NOMO-1 treated with dmso at 0.1 percent for 144 hours (cell line): ENCODE measurements around the gene C6orf89.

Experiments
- DNase-seq: peaks from one replicate; lab custom pipeline; 2025; ENCODE audit not compliant: unreplicated experiment; lab: John Stamatoyannopoulos, UW

The C6orf89 gene

DNA sequence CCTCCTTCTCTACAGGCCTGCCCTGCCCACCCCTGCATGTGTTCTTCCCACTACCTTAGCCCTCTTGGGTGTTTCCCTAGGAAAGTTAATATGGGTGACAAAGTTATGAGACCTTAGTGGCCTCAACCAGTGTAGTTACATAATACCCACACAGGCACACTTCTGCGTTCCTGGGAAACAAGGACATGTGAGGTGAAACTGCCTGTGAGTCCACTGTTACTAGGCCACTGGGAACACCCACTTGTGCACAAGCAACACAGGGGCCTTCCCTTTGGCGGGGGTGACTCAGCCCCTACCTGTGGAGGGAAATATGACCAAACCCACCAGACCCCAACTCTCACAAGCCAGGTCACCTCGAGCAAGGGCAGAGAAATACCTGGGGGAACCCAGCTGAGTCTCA lies 81.5 kb downstream of the C6orf89 start:
- no peak for DNase-seq

DNA sequence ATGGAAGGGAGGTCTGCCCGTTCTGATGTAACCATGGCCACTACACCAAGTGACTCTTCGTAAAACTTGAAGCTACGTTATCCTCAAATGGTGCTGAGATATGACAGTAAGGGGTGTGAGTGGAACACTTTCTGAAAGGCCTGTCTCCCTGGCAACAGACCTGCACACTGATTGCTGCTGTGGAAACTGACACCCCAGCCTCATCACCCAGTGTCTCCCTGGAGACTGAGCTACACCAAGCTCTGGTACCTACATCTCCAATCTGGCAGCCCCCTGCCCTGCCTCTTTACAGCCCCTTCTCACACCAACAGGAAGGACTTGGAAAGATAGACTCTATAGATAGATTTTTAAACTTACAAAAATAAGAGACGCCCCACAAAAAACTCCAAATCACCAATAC lies 82.0 kb downstream of the C6orf89 start:
- no peak for DNase-seq

DNA sequence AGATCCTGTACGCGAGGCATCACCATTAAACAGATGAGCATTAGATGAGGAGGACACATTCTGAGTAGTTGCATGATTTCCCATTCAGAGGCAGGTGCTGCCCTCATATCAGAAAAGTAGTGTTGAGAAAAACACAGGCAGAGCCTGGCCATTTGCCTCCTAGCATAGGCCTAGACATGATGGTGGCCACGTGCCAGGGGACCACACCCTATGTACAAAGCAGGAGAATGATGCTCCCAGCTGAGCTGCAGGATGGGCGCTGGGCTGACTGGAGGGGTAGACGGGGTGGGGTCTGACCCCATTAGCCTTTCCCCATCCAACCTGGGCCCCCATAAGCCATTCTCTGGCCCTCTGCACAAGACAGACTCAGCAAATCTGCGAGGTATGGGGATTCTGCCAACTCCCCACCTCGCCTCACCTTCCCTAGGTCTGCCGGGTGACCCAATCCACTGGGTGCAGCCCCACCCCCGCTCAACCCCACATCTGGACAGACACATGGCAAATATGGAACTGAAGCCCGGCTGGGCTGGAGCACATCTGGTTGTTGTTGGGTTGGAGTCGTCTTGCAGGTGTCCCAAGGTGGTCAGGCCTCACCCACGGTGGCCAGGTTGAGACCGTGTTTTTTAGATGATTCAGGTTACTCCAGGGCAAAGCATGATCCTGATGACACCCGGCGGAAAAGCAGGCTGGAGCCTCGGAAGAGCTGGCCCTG lies 82.7 kb downstream of the C6orf89 start:
- DNase-seq = no peak

DNA sequence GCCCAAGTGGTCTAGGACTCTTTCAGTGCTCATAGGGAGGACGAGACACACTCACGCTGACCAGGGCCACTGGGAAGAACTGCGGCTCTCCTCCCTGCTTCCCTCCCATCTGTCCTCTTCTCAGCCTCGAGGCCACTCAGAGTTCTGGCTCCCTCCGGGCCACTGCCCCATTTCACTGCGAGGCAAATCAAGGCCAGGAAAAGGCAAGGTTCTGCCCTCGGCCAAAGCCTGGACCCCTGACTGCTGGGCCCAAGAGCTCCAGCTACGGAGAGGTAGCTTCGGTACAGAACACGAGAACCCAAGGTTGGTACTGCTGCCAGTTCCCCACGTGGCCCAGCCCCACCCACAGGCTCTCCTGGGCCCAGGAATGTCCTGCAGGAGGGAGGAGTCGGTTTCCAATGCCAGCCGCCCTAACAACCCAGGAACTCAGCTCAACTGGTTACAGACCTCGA lies 83.5 kb downstream of the C6orf89 start:
- DNase-seq = no peak

DNA sequence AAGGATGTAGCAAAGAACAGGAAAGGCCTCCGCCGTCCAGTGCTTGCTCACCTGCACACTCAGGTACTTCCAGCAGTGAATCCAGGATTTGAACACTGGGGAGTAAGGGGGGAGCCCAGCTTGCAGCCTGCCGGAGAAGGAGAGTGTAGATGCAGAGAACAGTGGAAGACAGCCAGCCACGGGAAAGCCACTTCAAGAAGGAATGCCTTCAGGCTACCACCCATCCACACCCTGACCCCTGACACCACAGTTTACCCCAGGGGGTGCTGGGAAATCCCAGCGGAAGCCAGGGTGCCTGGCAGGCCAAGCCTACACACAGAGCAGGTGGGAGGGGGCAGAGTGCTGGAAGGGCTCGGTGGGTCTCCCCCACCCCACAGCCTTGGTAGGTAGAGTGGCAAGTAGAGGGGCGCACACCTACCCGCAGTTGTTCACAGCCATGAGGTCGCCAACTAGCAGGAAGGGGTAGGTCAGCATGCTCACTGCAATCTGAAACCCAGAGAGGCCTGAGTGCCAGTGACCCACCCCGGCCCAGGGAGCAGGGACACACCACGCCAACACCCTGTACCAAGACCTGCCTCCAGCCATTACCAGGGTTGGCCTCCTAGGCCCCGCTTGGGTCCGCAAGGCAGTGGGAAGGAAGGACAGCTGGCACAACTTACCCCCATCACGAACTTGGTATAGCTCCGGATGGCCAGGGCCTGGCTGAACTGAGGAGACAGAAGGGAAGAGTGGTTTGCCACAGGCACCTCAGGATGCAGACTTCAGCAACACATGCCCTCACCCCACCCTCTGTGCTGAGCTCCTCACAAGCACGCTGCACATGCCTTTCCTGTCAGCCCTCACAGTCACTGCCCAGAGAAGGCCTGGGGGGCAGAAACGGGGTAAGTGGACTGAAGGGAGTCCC lies 84.5 kb downstream of the C6orf89 start:
- DNase-seq = no peak

DNA sequence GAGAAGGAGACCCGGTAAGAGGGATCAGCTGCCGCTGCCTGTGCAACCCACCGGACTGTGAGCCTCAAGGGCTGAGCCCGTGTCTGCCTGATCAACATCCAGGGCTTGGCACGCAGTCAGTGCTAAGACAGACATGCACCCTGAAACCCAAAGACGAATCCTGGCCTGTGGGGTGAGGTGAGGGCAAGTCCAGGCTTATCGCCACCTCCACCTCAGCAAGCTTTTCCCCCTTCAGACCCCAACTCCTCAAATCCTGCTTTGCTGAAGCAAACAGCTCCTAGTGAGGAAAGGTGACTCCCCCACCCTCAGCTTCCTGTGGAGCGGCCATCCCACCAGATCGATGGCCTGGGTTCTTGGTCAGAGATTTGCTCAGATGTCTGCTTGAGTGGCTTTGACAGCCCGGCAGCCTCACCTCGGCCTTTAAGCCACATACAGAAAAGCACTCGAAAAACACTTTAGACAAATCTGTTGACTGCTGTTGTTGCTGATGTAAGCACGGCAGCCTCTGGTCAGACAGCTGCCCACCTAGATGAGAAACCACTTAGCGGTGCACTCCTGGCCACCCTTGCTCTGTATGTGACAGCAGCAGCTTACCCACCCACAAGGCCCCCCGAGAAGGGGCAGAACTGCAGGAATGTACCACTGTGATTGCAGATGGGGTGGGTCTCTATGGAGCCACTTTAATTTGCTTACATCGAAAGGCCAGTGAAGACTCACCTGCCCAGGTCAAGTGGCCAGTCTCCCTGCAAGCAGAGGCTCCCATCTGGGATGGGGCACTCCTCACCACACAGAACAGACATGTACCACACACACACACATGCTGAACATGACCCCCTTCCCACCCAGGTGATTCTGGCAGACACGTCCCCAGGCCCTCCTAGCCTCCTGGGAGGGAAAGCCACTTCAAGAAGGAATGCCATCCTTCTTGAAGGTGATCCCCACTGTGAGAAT lies 85.4 kb downstream of the C6orf89 start:
- DNase-seq = no peak

DNA sequence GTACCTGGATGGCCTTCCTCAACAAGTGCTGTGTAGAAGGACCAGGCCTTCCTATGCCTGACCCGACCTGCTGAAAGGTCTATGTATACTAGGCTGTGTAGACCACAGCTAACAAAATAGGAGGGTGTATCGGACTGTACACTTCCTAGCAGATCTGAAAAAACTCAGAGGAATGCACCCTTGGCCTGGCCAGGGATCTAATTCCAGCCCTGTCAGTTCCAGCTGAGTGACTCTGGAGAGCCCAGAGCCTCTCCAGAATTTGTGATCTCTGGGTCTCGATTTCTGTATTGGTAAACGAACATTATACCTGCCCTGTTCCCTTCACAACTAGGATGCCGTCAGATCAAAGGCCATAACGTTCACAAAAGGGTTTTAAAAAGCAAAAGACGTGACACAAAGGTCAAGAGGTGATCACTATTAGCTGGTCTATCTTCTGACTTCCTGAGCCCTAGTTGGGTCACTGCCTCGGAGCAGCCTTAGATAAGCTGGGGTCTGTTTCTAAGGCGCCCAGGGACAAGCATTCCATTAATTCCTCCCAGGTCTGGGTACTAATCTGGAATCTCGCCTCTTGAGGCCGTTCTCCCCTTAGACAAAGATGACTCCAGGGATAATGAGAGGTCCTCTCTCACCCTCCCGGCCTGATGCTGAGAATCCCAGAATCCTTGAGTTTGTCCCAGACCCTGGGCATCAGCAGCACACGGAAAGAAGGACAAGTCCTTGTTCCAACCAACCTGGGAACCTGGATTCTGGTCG lies 86.3 kb downstream of the C6orf89 start:
- no peak for DNase-seq

DNA sequence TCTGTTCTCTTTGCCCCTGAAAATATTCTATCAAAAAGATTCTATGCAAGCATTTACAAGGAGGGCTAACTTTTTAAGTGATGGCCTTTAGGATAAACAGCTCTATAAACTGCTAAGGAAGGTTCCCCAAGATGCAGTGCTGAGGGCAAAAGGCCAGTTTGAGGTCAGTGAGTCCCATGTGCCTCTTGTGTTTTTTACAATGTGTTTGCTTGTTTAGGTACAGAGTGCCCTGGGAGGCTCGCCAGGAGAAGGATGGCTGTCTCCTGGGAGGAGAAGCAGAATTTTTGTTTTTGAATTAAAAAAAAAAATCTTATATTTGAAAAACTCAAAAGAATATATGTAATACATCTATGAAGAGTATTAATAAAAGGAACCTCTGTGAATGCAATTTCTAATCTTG lies 87.4 kb downstream of the C6orf89 start:
- DNase-seq = no peak

DNA sequence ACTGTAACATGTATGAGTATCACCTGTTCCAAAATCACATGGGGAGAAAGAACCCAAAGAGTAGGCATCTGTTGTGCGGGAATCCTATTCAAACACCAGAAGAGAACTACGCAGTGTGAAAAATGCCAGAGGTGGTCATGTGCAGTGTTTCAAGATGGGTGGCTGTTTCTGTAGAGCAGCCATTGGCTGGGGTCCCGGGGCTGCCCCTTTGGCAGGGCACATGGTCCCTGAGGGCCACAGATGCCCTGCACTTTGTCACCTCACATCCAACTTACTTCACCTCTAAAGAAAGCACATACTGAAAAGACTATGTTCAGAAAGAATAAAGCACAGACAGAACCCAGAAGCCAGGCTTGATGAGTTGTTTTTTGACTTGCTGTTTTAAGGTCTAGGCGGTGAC lies 87.9 kb downstream of the C6orf89 start:
- no peak for DNase-seq

DNA sequence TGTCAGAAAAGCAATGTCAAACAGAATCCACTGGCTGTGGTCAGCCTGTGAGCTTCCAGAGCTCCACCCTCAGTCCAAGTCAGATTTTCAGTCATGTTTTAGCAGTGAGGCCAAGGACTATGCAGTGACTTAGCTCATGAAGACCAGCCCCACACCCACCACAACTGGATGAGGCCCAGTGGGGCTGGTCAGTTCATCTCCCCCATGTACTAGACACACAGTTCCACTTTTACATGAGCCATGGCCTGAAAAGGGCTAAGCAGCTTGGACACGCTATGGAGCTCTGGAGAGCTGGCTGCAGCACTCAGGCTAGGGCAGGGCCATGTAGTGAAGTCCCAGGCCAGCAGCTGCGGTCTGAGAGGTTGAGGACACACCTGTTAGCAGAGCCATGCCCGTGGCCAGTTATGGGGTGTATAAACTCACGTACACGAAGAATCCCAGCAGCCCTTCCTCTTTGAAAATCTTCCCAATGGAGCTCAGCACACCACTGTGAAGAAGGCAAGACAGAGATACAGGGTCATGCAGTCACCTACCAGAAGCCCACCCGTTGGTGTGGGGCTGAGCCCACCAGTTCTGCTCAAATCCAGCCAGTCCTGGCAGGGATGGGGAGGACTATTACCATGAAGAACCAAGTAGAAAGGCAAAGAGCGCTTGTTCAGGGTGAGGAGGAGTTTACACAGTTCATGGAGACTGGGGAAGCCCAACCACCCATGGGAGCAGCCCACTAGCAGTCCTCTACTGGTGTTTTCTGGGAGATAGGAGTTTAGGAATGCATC lies 89.7 kb downstream of the C6orf89 start:
- no peak for DNase-seq

DNA sequence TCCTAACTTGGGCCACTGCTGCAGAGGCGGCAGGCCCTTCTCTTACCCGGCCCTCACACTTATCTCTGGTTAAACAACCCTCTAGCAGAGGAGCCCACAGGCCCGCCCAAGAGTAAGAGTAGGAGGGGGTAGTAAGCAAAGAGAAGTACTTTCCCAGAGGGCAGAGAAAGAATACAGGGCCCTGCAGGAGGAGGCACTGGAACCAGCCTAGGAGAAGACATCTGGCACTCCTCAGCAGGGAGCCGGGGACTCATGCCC lies 90.2 kb downstream of the C6orf89 start:
- no peak for DNase-seq

DNA sequence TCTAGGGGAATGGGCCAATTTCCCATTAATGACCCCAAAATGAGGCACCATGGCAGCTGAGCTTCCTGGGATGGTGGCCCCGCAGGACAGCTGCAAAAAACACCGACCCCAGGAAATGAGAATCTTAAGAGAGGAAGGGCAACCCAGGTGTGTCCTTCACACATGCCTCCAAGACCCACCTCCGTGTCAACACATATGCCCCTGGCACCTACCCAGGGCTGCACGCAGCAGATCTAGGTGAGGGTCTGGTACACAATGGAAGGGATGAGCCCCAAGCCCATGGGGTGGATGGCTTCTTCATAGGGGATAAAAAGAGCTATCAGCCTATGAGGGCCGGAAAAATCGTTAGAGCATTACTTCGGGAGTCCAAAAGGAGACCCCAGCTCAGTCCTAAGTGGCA lies 90.8 kb downstream of the C6orf89 start:
- DNase-seq = no peak

DNA sequence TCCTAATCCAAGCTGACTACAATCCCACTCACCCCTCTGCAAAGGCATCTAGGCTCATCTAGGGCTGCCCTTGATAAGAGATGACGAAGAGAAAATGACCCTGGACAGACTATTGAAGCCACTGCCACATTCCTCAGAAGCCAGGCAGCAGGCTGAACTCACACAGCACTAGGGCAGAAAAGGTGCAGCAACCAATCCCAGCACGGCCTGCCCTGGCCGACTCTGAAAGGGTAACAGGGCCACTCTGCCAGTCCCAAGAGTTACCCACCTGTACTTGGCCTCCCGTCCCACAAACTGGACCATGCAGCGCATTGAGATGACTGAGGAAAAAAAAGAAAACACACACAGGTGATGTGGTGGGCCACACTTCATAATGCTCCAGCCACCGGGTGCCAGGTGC lies 91.2 kb downstream of the C6orf89 start:
- no peak for DNase-seq

DNA sequence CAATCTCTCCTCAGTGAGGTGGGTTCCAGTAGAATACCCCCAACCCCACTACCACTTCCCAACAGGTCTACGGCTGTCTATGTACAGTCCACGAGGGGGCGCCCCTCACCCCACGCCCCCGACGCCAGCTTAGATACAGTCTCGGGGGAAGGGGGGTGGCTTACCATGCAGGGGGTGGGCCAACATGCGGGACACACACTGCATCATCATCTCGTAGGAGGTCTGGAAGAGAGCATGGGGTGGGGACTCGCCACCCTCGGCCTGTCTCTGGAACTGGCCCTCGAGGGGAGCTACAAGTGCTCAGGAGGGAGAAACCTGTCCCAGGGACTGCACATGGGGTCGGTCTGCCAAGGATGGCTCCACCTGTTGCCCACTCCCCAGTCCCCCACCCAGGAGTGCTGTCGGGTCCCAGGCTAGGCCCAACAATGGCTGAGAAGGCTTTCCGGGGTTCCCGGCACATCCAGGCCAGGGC lies 91.8 kb downstream of the C6orf89 start:
- no peak for DNase-seq
